GM06990 (cell line): ENCODE results near the gene MYCBP.

Source experiments
- DNase-seq: peaks from one replicate; pipeline ENCODE4 v3.0.0-alpha.2; 2011; ENCODE audit not compliant: insufficient read length; ENCODE audit errors: extremely low read depth
- H3K27me3 ChIP-seq: replicated peaks from 2 replicates; pipeline ENCODE4 v1.6.0; 2011; ENCODE audit warnings: low read length; ENCODE audit not compliant: control insufficient read depth, insufficient read depth
- H3K36me3 ChIP-seq: 2 replicates; pipeline ENCODE4 v1.5.1; 2011; ENCODE audit warnings: low read length; ENCODE audit not compliant: control insufficient read depth, insufficient read depth
- H3K4me3 ChIP-seq: replicated peaks from 2 replicates; pipeline ENCODE4 v1.5.1; 2011; ENCODE audit warnings: low read depth, mild to moderate bottlenecking, control low read depth, low read length
- CTCF ChIP-seq: IDR thresholded peaks from 2 replicates; pipeline ENCODE4 v1.5.1; 2011; ENCODE audit warnings: low read length, control low read depth, mild to moderate bottlenecking, inconsistent platforms; ENCODE audit not compliant: insufficient read depth, poor library complexity, severe bottlenecking

MYCBP gene

GRCh38 chr1:38814444-38814983 is 58.6 kb downstream of the MYCBP start:
- no peaks in the 10 kb centered on the region for H3K36me3 ChIP-seq
- DNase-seq: no peak
- no peaks in the 10 kb centered on the region; the same call in 1 of the 2 replicates for H3K27me3 ChIP-seq
- TF ChIP-seq CTCF: no peak
- no peak overlapping the region for H3K4me3 ChIP-seq

GRCh38 chr1:38812981-38813380 is 60.2 kb downstream of the MYCBP start:
- DNase-seq: no peak
- H3K27me3 ChIP-seq: no peaks in the 10 kb centered on the region; the same call in 1 of the 2 replicates
- H3K36me3 ChIP-seq: no peaks in the 10 kb centered on the region
- H3K4me3 ChIP-seq: no peak overlapping the region
- no peak for TF ChIP-seq CTCF
